Measurements from ENCODE around the gene PAIP2B. TPM values are rescaled to one million over a fixed set of nuclear protein-coding genes. Genes with fewer than 3 reads are reported as not detected.

Gene PAIP2B
- total and polyA plus RNA-seq, 2 of the 4 experiments (the other 2 are of a cell fraction): 0.15 to 0.18 TPM

DNA sequence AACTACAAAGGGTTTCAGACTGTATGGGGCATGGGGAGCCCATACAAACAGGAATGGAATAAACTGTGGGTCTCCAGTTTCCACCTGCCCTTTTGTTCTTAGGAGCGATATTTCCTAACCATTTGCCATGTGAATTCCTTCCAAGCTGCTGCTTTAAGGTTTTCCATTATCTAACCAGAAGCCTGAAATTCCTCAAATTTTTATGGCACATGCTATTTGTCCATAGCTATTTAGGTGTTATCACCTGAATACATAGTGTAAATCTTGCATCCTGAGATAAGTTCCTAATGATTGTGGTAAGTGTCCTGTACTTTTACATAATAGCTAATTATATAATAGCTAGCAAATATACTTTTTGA, 17.4 kb upstream of the PAIP2B start:
- no CpG with 5 or more reads among the region's 1 CpG for WGBS, 2 experiments (ENCODE audit: extremely low coverage in 2 of 2, insufficient read length in 1 of 2)
- ATAC-seq (ENCODE audit: low read depth) (no peak), DNase-seq (no peak)
- Histone ChIP-seq H3K4me1 (ENCODE audit: control insufficient read depth, insufficient read depth, low read length) (no peaks in the 10 kb centered on the region), H3K56ac (ENCODE audit: extremely low read depth, insufficient read depth, low read length) (no peak overlapping the region), H3K4me3 (ENCODE audit: insufficient read depth, low read depth, low read length) (no peak overlapping the region), H2BK5ac (ENCODE audit: low read depth, low read length, poor library complexity, severe bottlenecking) (no peak overlapping the region), H4K20me1 (ENCODE audit: insufficient read depth, low read length) (no peaks in the 10 kb centered on the region), H2AK5ac (ENCODE audit: low read depth, low read length) (no peak overlapping the region), H2BK120ac (ENCODE audit: low read depth, low read length) (no peak overlapping the region), H2AK9ac (replicated peaks; ENCODE audit: low read depth, low read length, poor library complexity) (no peak overlapping the region), H4K91ac (ENCODE audit: insufficient read depth, low read depth, low read length) (no peak overlapping the region), H3K4me2 (ENCODE audit: low read depth, low read length) (no peak overlapping the region), H2BK15ac (ENCODE audit: low read depth, low read length) (no peak overlapping the region), H3K9me1 (ENCODE audit: insufficient read depth, low read length) (no peaks in the 10 kb centered on the region), H3K79me1 (ENCODE audit: low read depth in 1 of 2, low read length in 2 of 2) (no peaks in the 10 kb centered on the region), H3K27ac (ENCODE audit: insufficient read depth, low read length) (no peak overlapping the region), H3K36me3 (ENCODE audit: control insufficient read depth, insufficient read depth, low read length) (no peaks in the 10 kb centered on the region), H3K27me3 (ENCODE audit: control insufficient read depth, insufficient read depth, low read length) (no peaks in the 10 kb centered on the region; the same call in 1 of the 2 replicates), H3K4ac (ENCODE audit: low read depth, low read length) (no peak overlapping the region), H3K14ac (replicated peaks; ENCODE audit: low read depth, low read length) (no peak overlapping the region), H2BK20ac (ENCODE audit: low read depth, low read length) (no peak overlapping the region), H3K18ac (ENCODE audit: low read depth, low read length) (no peak overlapping the region), H3K9ac (ENCODE audit: low read depth, low read length) (no peak overlapping the region), H3K9me3 (ENCODE audit: control insufficient read depth, insufficient read depth, low read length) (no peaks in the 10 kb centered on the region), H3K23ac (ENCODE audit: low read depth, low read length) (no peak overlapping the region), H4K8ac (ENCODE audit: low read depth in 2 of 2, low read length in 2 of 2) (no peak overlapping the region), H2AFZ (replicated peaks; ENCODE audit: low read length, poor library complexity) (no peak overlapping the region), H4K5ac (ENCODE audit: low read depth, low read length) (no peak overlapping the region)
- intact Hi-C loops (cut with micrococcal nuclease): no loop called here
- POLR2A ChIA-PET (ENCODE audit: unreplicated experiment): no interaction called here
- in situ Hi-C loops (cut with MboI; ENCODE audit: low sequenced_read_pairs): no loop called here
- CTCF ChIA-PET: interaction anchor here (0.6 kb wide), 1 partner anchor 14 kb away, joined by 3 read pairs; no protein-coding TSS in a partner anchor
- dilution Hi-C loops (cut with HindIII; ENCODE audit: low sequenced_read_pairs, unreplicated experiment): no loop called here
- BruUV-seq (replicated peaks): no TSS peak
- TF ChIP-seq BHLHE40 (IDR thresholded peaks at IDR 0.05; ENCODE audit: low read depth, low read length) (no peak), MAZ (IDR thresholded peaks at IDR 0.05; ENCODE audit: borderline replicate concordance, low read depth, low read length) (no peak), CEBPB (IDR thresholded peaks at IDR 0.05; ENCODE audit: low read depth, low read length) (no peak), POLR2A (IDR thresholded peaks at IDR 0.05; ENCODE audit: low read depth, low read length) (no peak), MAFK (IDR thresholded peaks at IDR 0.05; ENCODE audit: low read depth, low read length) (no peak), RFX5 (IDR thresholded peaks at IDR 0.05; ENCODE audit: low read depth, low read length) (no peak), RCOR1 (IDR thresholded peaks at IDR 0.05; ENCODE audit: insufficient replicate concordance, low read length) (no peak), CHD1 (IDR thresholded peaks at IDR 0.05; ENCODE audit: low read depth, low read length) (no peak), MXI1 (IDR thresholded peaks at IDR 0.05; ENCODE audit: borderline replicate concordance, low read depth, low read length) (no peak), FOS (IDR thresholded peaks at IDR 0.05; ENCODE audit: low read depth, low read length) (no peak), SMC3 (IDR thresholded peaks at IDR 0.05; ENCODE audit: low read depth, low read length) (no peak), NFE2L2 (IDR thresholded peaks at IDR 0.05; ENCODE audit: low read depth, low read length) (no peak), RAD21 (IDR thresholded peaks at IDR 0.05; ENCODE audit: low read length) (no peak)
- TF ChIP-seq, protein P1, sequence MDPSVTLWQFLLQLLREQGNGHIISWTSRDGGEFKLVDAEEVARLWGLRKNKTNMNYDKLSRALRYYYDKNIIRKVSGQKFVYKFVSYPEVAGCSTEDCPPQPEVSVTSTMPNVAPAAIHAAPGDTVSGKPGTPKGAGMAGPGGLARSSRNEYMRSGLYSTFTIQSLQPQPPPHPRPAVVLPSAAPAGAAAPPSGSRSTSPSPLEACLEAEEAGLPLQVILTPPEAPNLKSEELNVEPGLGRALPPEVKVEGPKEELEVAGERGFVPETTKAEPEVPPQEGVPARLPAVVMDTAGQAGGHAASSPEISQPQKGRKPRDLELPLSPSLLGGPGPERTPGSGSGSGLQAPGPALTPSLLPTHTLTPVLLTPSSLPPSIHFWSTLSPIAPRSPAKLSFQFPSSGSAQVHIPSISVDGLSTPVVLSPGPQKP (IDR thresholded peaks at IDR 0.05; ENCODE audit: borderline replicate concordance, low read depth, low read length): no peak
- TF ChIP-seq, protein P2, sequence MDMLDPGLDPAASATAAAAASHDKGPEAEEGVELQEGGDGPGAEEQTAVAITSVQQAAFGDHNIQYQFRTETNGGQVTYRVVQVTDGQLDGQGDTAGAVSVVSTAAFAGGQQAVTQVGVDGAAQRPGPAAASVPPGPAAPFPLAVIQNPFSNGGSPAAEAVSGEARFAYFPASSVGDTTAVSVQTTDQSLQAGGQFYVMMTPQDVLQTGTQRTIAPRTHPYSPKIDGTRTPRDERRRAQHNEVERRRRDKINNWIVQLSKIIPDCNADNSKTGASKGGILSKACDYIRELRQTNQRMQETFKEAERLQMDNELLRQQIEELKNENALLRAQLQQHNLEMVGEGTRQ (IDR thresholded peaks at IDR 0.05; ENCODE audit: low read depth, low read length): no peak
- TF ChIP-seq, protein P3, sequence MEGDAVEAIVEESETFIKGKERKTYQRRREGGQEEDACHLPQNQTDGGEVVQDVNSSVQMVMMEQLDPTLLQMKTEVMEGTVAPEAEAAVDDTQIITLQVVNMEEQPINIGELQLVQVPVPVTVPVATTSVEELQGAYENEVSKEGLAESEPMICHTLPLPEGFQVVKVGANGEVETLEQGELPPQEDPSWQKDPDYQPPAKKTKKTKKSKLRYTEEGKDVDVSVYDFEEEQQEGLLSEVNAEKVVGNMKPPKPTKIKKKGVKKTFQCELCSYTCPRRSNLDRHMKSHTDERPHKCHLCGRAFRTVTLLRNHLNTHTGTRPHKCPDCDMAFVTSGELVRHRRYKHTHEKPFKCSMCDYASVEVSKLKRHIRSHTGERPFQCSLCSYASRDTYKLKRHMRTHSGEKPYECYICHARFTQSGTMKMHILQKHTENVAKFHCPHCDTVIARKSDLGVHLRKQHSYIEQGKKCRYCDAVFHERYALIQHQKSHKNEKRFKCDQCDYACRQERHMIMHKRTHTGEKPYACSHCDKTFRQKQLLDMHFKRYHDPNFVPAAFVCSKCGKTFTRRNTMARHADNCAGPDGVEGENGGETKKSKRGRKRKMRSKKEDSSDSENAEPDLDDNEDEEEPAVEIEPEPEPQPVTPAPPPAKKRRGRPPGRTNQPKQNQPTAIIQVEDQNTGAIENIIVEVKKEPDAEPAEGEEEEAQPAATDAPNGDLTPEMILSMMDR (conservative IDR thresholded peaks at IDR 0.05; ENCODE audit: low read depth, low read length): no peak

Measured in IMR-90 (cell line).